Liver (tissue), 9 donors: Measurements from ENCODE around the gene TMEM255B. TPM values are rescaled to one million over a fixed set of nuclear protein-coding genes. Genes with fewer than 3 reads are reported as not detected.
"Not testable (repeated sequence)": the region's sequence is repeated elsewhere in the genome, so short reads cannot be mapped to it uniquely, and the experiment has no call there.

Experiments used
- DNase-seq: peaks from one replicate; pipeline ENCODE4 v3.0.0-alpha.2; 2017; ENCODE audit warnings: low spot score
- H3K27ac ChIP-seq, 2 donors: one replicate each; pipeline ENCODE4 v1.7.0; 2013; ENCODE audit warnings: inconsistent platforms in 2 of 2, low read length in 2 of 2, control low read depth in 1 of 2, low read depth in 1 of 2, mild to moderate bottlenecking in 1 of 2
- H3K27me3 ChIP-seq, 4 donors: one replicate each; pipeline versions ENCODE4 v1.6.1 to v1.7.0; 2013; ENCODE audit warnings: low read length in 3 of 4, inconsistent platforms in 1 of 4, mild to moderate bottlenecking in 1 of 4, moderate library complexity in 1 of 4; ENCODE audit not compliant: control insufficient read depth in 4 of 4, insufficient read depth in 4 of 4
- H3K36me3 ChIP-seq, 4 donors: one replicate each; pipeline versions ENCODE4 v1.6.1 to v1.7.0; 2013; ENCODE audit warnings: low read length in 3 of 4, mild to moderate bottlenecking in 3 of 4, low read depth in 1 of 4, moderate library complexity in 1 of 4; ENCODE audit not compliant: control insufficient read depth in 4 of 4, insufficient read depth in 3 of 4
- H3K4me1 ChIP-seq, 4 donors: one replicate each; pipeline versions ENCODE4 v1.6.1 to v1.7.0; 2013; ENCODE audit warnings: low read length in 3 of 4, mild to moderate bottlenecking in 3 of 4, moderate library complexity in 1 of 4; ENCODE audit not compliant: control insufficient read depth in 4 of 4, insufficient read depth in 4 of 4
- H3K4me3 ChIP-seq, 3 donors: one replicate each; pipeline versions ENCODE4 v1.6.1 to v1.7.0; 2013; ENCODE audit warnings: low read length in 3 of 3, control low read depth in 1 of 3, low read depth in 1 of 3, mild to moderate bottlenecking in 1 of 3
- H3K9ac ChIP-seq, 2 donors: one replicate each; pipeline ENCODE4 v1.7.0; 2013; ENCODE audit warnings: low read length in 2 of 2, mild to moderate bottlenecking in 2 of 2, moderate library complexity in 2 of 2, control low read depth in 1 of 2, low read depth in 1 of 2
- H3K9me3 ChIP-seq, 4 donors: one replicate each; pipeline versions ENCODE4 v1.6.1 to v1.7.0; 2013; ENCODE audit warnings: low read length in 3 of 4; ENCODE audit not compliant: control insufficient read depth in 4 of 4
- ATF3 ChIP-seq: IDR thresholded peaks from 2 replicates; pipeline ENCODE4 v1.6.1; 2016; ENCODE audit warnings: antibody characterized with exemption
- CTCF ChIP-seq: fragments of 150-350 bp; IDR thresholded peaks from 2 replicates; pipeline ENCODE4 v1.5.1; 2017; ENCODE audit warnings: improper control_type of control experiment, low read depth, low read length; ENCODE audit not compliant: missing input control
- FOXA1 ChIP-seq: IDR thresholded peaks from 2 replicates; pipeline ENCODE4 v1.6.1; 2016; ENCODE audit warnings: antibody characterized with exemption
- FOXA2 ChIP-seq: IDR thresholded peaks from 2 replicates; pipeline ENCODE4 v1.6.1; 2016; ENCODE audit warnings: antibody characterized with exemption
- HNF4G ChIP-seq: IDR thresholded peaks from 2 replicates; pipeline ENCODE4 v1.6.1; 2016; ENCODE audit warnings: antibody characterized with exemption
- JUND ChIP-seq, 2 donors: IDR thresholded peaks; 2 replicates each; pipeline ENCODE4 v1.6.1; 2016; ENCODE audit warnings: antibody characterized with exemption in 2 of 2
- MAX ChIP-seq: IDR thresholded peaks from 2 replicates; pipeline ENCODE4 v1.6.1; 2016; ENCODE audit warnings: antibody characterized with exemption
- NR2F2 ChIP-seq: IDR thresholded peaks from 2 replicates; pipeline ENCODE4 v1.6.1; 2016; ENCODE audit warnings: antibody characterized with exemption
- RAD21 ChIP-seq, 2 donors: IDR thresholded peaks; 2 replicates each; pipeline ENCODE4 v1.6.1; 2016; ENCODE audit warnings: antibody characterized with exemption in 2 of 2, mild to moderate bottlenecking in 2 of 2
- RXRA ChIP-seq, 2 donors: IDR thresholded peaks; 2 replicates each; pipeline ENCODE4 v1.6.1; 2017 to 2018; ENCODE audit warnings: antibody characterized with exemption in 2 of 2, mild to moderate bottlenecking in 1 of 2
- SP1 ChIP-seq: IDR thresholded peaks from 2 replicates; pipeline ENCODE4 v1.6.1; 2018; ENCODE audit warnings: antibody characterized with exemption, mild to moderate bottlenecking
- YY1 ChIP-seq: IDR thresholded peaks from 2 replicates; pipeline ENCODE4 v1.6.1; 2016; ENCODE audit warnings: antibody characterized with exemption, mild to moderate bottlenecking
- WGBS: extraction: QIAGEN DNeasy Blood & Tissue Kit; methylation state at CpG from one replicate; pipeline ENCODE4 v1.1.7; 2013; 5-methylcytosine and 5-hydroxymethylcytosine counted together
- polyA plus RNA-seq, 2 donors: library from polyadenylated mRNA; stranded (reverse) in 1 of 2; unstranded in 1 of 2; fragments of 200-250 nt in 1 of 2; fragments of >200 nt in 1 of 2; fragmentation: Nextera tagmentation in 1 of 2; extraction: Ambion mirVana in 1 of 2; gene quantifications; one replicate each; pipeline versions ENCODE4 v1.2.1 to v1.2.3, GENCODE V29; 2013 to 2015
- total RNA-seq, 2 donors: library from RNA; depleted of rRNA; stranded (reverse); fragments of >200 nt; gene quantifications; one replicate each; pipeline ENCODE4 v1.2.3, GENCODE V29; 2014
- donor health status: healthy.
- donor health status: healthy.
- donor health status: healthy.
- donor health status: healthy.
- donor health status: healthy.

TMEM255B gene
- total and polyA plus RNA-seq, 4 donors: 0.37 to 8.6 (median 3.5) TPM

GRCh38 chr13:113724780-113725315 lies 34.2 kb upstream of the TMEM255B start:
- no peak overlapping the region for H3K9ac ChIP-seq
- DNase-seq: peak; percentile 46
- TF ChIP-seq RAD21 (IDR thresholded peaks at IDR 0.05) (peak in 1 of 2 donors; percentile 84), HNF4G (no peak), SP1 (peak; percentile 96), MAX (no peak), ATF3 (no peak), JUND (IDR thresholded peaks at IDR 0.05) (no peak), RXRA (IDR thresholded peaks at IDR 0.05) (no peak), YY1 (no peak), NR2F2 (peak; percentile 58), FOXA2 (no peak), FOXA1 (no peak), CTCF (peak; percentile 68)
- H3K4me1 ChIP-seq: peaks cover 0 to 5% (median 3%) of the 10 kb centered on the region in 4 donors
- no peaks in the 10 kb centered on the region for H3K36me3 ChIP-seq
- peaks cover 0 to 2% (median 0%) of the 10 kb centered on the region in 4 donors for H3K27me3 ChIP-seq
- peak overlapping the region in 2 of 3 donors; percentile 32 to 45 for H3K4me3 ChIP-seq
- WGBS: 7% methylated on average over 36 of the region's 36 CpGs
- H3K9me3 ChIP-seq: no peaks in the 10 kb centered on the region
- H3K27ac ChIP-seq: no peak overlapping the region

- not testable (repeated sequence) for H3K9me3 ChIP-seq, DNase-seq, H3K4me1 ChIP-seq, H3K27me3 ChIP-seq, H3K36me3 ChIP-seq, H3K9ac ChIP-seq, H3K27ac ChIP-seq
- peak overlapping the region in 1 of 3 donors; percentile 45 for H3K4me3 ChIP-seq
- WGBS: 10% methylated on average over 41 of the region's 75 CpGs
- TF ChIP-seq SP1: peak; percentile 88
These were observed 33.5 kb upstream of the TMEM255B start for GRCh38 chr13:113725329-113726105.

GRCh38 chr13:113726106-113726821 lies 32.8 kb upstream of the TMEM255B start:
- DNase-seq, H3K9ac ChIP-seq, H3K36me3 ChIP-seq, H3K9me3 ChIP-seq, H3K27me3 ChIP-seq, H3K4me1 ChIP-seq, H3K4me3 ChIP-seq: not testable (repeated sequence)
- peak; percentile 69 for TF ChIP-seq SP1
- WGBS: 31% methylated on average over 36 of the region's 54 CpGs
- peak overlapping the region in 1 of 2 donors; percentile 12 for H3K27ac ChIP-seq
